Mucosa of descending colon (tissue), 3 donors: ENCODE measurements around the gene TRIM29. TPM values are rescaled to one million over a fixed set of nuclear protein-coding genes. Genes with fewer than 3 reads are reported as not detected.

Experiments used
- ATAC-seq: fragments of 200-7000 bp; cut with Tn5 transposase; one replicate; pipeline ENCODE4 v1.9.1; 2020; ENCODE audit warnings: mild to moderate bottlenecking, moderate library complexity
- DNase-seq, 3 donors: peaks; one replicate each; pipeline ENCODE4 v3.0.0-alpha.2; 2020
- H3K36me3 ChIP-seq: fragments of 200-600 bp; one replicate; pipeline ENCODE4 v1.8.0; 2021; ENCODE audit warnings: low read depth, mild to moderate bottlenecking
- H3K4me1 ChIP-seq: fragments of 200-600 bp; one replicate; pipeline ENCODE4 v1.8.0; 2021; ENCODE audit warnings: low read depth, mild to moderate bottlenecking
- H3K4me3 ChIP-seq: fragments of 200-600 bp; one replicate; pipeline ENCODE4 v1.8.0; 2021; ENCODE audit warnings: mild to moderate bottlenecking
- H3K9me3 ChIP-seq: fragments of 200-600 bp; one replicate; pipeline ENCODE4 v1.8.0; 2021; ENCODE audit warnings: mild to moderate bottlenecking
- intact Hi-C, 2 donors: fragments of 100-400 bp; cut with DNase I in 1 of 2; cut with micrococcal nuclease in 1 of 2; formaldehyde crosslinking; loops; one replicate each; pipeline versions ENCODE4 v1.11.0 to v1.11.1; 2022; cut with DNase I, micrococcal nuclease
- long read RNA-seq, 2 donors: library from polyadenylated mRNA; unstranded; transcript quantifications; one replicate each; pipeline ENCODE4 v2.0.0, GENCODE V29; 2019 to 2021
- total RNA-seq, 3 donors: library from RNA; stranded (reverse); fragmentation: NEBNext Ultra II Directional in 2 of 3; extraction: Animal tissue kit (Norgen Biotek cat#: 25700) in 2 of 3; gene quantifications; one replicate each; pipeline versions ENCODE4 v1.2.1 to v1.2.4, GENCODE V29; 2021 to 2023
- TF ChIP-seq, protein P1 (sequence below): fragments of 200-600 bp; IDR thresholded peaks from one replicate; pipeline ENCODE4 v1.8.0; 2022; ENCODE audit warnings: antibody characterized with exemption, mild to moderate bottlenecking
- donor health status: DM: no; HTN: no; CAD: no; lungs with moderate emphysema.
- donor health status: DM: no; HTN: no; CAD: no.
- donor health status: DM: no; HTN: yes; CAD: no.

Gene TRIM29, protein sequence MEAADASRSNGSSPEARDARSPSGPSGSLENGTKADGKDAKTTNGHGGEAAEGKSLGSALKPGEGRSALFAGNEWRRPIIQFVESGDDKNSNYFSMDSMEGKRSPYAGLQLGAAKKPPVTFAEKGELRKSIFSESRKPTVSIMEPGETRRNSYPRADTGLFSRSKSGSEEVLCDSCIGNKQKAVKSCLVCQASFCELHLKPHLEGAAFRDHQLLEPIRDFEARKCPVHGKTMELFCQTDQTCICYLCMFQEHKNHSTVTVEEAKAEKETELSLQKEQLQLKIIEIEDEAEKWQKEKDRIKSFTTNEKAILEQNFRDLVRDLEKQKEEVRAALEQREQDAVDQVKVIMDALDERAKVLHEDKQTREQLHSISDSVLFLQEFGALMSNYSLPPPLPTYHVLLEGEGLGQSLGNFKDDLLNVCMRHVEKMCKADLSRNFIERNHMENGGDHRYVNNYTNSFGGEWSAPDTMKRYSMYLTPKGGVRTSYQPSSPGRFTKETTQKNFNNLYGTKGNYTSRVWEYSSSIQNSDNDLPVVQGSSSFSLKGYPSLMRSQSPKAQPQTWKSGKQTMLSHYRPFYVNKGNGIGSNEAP
- total RNA-seq: 1 to 10 TPM; 4.0 to 6.3 (median 5.4) TPM
- long read RNA-seq, donor 1, partial matches to known transcripts: 0 of 1 reads
- long read RNA-seq, donor 1, other reads (novel, unspliced or antisense): 1 of 1 reads
- long read RNA-seq, donor 2, partial matches to known transcripts: 1 of 1 reads
- long read RNA-seq, donor 2, other reads (novel, unspliced or antisense): 0 of 1 reads

DNA sequence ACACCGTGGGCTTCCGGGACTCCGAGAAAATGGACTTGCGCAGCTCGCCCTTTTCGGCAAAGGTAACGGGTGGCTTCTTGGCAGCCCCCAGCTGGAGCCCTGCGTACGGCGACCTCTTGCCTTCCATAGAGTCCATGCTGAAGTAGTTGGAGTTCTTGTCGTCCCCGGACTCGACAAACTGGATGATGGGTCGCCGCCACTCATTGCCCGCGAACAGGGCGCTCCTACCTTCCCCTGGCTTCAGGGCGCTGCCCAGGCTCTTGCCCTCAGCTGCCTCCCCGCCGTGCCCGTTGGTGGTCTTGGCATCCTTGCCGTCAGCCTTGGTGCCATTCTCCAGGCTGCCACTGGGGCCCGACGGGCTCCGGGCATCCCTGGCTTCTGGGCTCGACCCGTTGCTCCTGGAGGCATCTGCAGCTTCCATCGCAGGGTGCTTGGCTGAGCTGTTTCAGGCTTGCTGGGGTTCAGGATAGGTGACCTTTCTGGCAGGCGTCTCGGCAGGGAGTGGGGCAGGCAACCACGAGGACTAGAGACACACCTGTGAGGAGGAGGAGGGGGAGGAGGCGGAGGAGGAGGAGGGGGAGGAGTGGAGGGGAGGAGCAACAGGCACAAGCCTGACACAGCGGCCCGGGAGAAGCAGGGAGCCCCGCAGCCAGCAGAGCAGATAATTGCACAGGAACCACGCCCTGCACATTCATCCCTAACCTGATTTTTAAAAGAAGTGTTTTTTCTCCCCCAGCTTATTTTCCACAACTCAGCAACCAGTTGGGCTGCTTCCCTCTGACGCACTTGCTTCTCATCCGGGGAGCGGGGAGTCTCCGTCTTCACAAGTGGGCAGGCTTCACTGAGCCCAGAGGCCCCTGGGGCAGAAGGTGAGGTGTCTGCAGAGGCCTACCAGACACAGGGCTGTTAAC, at the start of gene TRIM29:
Gene TRIM29, minus strand, starts transcription at position 503 of the 911 bp plus-strand sequence. Its CDS starts 82 bp downstream, at position 421.
- no peaks in the 10 kb centered on the region for H3K9me3 ChIP-seq
- intact Hi-C loops: no loop called here
- ATAC-seq: peak; percentile 82
- TF ChIP-seq, protein P1, sequence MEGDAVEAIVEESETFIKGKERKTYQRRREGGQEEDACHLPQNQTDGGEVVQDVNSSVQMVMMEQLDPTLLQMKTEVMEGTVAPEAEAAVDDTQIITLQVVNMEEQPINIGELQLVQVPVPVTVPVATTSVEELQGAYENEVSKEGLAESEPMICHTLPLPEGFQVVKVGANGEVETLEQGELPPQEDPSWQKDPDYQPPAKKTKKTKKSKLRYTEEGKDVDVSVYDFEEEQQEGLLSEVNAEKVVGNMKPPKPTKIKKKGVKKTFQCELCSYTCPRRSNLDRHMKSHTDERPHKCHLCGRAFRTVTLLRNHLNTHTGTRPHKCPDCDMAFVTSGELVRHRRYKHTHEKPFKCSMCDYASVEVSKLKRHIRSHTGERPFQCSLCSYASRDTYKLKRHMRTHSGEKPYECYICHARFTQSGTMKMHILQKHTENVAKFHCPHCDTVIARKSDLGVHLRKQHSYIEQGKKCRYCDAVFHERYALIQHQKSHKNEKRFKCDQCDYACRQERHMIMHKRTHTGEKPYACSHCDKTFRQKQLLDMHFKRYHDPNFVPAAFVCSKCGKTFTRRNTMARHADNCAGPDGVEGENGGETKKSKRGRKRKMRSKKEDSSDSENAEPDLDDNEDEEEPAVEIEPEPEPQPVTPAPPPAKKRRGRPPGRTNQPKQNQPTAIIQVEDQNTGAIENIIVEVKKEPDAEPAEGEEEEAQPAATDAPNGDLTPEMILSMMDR: no peak
- H3K4me3 ChIP-seq: no peak within 1 kb of the TSS
- H3K36me3 ChIP-seq: no peaks in the 10 kb centered on the region
- peak in 2 of 3 donors; percentile 56 to 73 for DNase-seq
- H3K4me1 ChIP-seq: no peaks in the 10 kb centered on the region

DNA sequence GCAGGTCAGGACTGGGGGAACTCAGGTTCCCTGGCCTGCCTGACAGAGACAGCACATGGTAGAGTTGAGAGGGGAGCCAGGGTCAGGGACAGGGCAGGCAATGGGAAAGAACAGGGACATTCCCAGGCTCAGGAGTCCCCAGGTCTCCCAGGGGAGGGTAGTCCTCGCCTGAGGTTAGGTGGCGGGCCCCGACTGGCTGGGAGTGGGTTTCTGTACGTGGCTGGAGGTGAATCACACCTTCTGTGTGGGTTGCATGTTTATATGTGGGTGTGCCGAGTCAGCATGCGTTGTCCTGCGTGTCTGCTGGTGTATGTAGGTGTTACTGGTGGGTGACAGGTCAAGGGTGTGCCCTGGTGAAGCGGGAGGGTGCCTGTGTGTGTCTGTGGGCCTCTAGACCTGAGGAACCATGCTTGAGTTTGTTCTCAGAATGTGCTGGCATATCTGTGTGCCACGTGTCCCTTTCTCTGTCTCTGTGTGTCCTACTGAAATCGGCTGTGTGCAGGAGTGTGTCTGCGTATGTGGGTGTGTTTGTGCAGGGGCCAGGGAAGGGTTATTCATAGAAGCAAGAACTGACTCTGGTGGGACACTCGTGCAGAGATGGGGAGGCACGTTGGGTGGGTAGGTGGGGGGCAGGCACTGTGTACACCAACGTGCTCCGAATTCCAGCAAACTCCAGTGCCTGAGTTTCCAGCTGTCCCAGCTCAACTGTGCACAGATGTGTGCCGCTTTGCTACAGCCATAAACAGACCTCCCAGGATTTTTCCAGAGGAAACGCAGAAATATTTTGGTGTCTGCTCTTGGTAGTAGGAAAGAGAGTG, 49.1 kb upstream of the TRIM29 start:
- TF ChIP-seq, protein P1: no peak
- intact Hi-C loops: no loop called here
- no peak overlapping the region for H3K4me3 ChIP-seq
- no peaks in the 10 kb centered on the region for H3K9me3 ChIP-seq
- peaks cover 65% of the 10 kb centered on the region for H3K4me1 ChIP-seq
- no peaks in the 10 kb centered on the region for H3K36me3 ChIP-seq
- peak; percentile 62 for ATAC-seq
- peak; percentile 70 to 74 (median 74) for DNase-seq

DNA sequence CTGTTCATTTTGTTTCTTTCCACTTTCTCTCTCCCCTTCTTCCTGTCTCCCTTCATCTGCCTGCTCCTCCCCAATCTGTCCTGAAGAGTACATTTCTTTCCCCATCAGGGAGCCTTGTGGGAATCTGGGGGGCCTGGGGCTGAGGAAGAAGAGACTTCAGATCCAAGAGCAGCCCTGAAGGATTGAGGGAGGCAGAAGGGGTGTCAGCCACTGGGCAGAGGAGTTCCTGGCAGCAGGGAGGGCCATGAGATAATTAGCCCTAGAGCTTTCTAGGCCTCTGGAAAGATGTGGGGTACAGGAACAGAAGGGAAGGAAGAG, 48.5 kb upstream of the TRIM29 start:
- H3K9me3 ChIP-seq: no peaks in the 10 kb centered on the region
- ATAC-seq: no peak
- no peaks in the 10 kb centered on the region for H3K36me3 ChIP-seq
- DNase-seq: no peak
- TF ChIP-seq, protein P1: no peak
- no peak overlapping the region for H3K4me3 ChIP-seq
- intact Hi-C loops: no loop called here
- H3K4me1 ChIP-seq: peaks cover 65% of the 10 kb centered on the region

DNA sequence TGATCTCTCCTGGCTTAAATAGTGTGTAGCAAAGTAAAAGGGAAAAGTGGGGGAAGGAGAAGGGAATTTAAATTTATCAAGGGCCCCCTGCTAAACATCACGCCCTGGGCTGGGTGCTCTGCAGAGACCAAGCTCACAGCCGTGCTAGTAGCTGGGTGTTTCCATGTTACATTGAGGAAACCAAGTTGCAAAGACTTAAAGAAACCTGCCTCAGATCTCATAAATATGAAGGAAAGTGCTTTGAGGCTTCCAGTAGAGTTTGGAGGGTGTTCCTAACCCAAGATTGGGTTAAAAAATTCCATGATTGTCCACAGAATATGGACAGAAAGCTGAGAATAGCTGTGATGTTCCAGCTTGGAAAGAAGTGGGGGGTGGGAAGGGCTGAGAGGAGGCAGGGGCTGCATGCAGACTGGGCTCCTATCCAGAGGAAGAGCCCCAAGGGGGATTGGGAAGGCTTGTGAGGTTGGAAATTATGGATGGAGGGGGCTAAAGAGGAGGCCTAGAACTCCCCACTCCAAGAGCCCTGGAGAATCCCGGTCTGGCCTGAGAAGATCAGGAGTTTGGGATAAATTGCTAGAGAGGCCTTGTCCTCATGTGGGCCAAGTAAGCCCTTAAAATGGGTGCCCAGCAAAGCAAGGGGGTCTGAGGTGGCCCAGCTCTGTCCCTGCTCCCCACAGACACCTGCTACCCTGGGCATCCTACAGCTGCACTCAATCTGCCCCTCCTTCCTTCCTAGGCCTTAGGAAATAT, 48.0 kb upstream of the TRIM29 start:
- H3K9me3 ChIP-seq: no peaks in the 10 kb centered on the region
- DNase-seq (peak in 2 of 3 donors; percentile 30 to 39), ATAC-seq (no peak)
- TF ChIP-seq, protein P1: no peak
- intact Hi-C loops: no loop called here
- no peak overlapping the region for H3K4me3 ChIP-seq
- peaks cover 65% of the 10 kb centered on the region for H3K4me1 ChIP-seq
- no peaks in the 10 kb centered on the region for H3K36me3 ChIP-seq
